Esophagus squamous epithelium (tissue), 5 donors: ENCODE measurements around the gene ICAM3. TPM values are rescaled to one million over a fixed set of nuclear protein-coding genes. Genes with fewer than 3 reads are reported as not detected.

Source experiments
- DNase-seq: peaks from one replicate; lab custom pipeline; 2025; lab: John Stamatoyannopoulos, UW
- H3K27ac ChIP-seq, 4 donors: fragments of 200-600 bp; sonication (generic); one replicate each; pipeline ENCODE4 v1.5.1; 2016 to 2019; ENCODE audit warnings: mild to moderate bottlenecking in 1 of 4
- H3K27me3 ChIP-seq, 4 donors: fragments of 200-600 bp; sonication (generic); 1 replicate in 3 of 4; 2 replicates in 1 of 4; pipeline versions ENCODE4 v1.5.1 to v1.6.0; 2017 to 2021; ENCODE audit warnings: antibody characterized with exemption in 1 of 4
- H3K36me3 ChIP-seq, 3 donors: fragments of 200-600 bp; sonication (generic); one replicate each; pipeline ENCODE4 v1.5.1; 2016 to 2019
- H3K4me1 ChIP-seq, 3 donors: fragments of 200-600 bp; sonication (generic); one replicate each; pipeline ENCODE4 v1.5.1; 2017 to 2019
- H3K4me3 ChIP-seq, 4 donors: fragments of 200-600 bp; sonication (generic); 1 replicate in 3 of 4; 2 replicates in 1 of 4; pipeline ENCODE4 v1.5.1; 2016 to 2019; ENCODE audit warnings: mild to moderate bottlenecking in 2 of 4, moderate library complexity in 1 of 4
- H3K9me3 ChIP-seq, 3 donors: fragments of 200-600 bp; sonication (generic); one replicate each; pipeline ENCODE4 v1.5.1; 2016 to 2019
- CTCF ChIP-seq, 6 experiments: fragments of 450-650 bp in 4 of 6; fragments of 200-600 bp in 2 of 6; sonication (generic) in 2 of 6; IDR thresholded peaks; one replicate each; pipeline ENCODE4 v1.5.1; 2016 to 2019; ENCODE audit warnings: antibody characterized with exemption in 6 of 6, mild to moderate bottlenecking in 4 of 6, moderate library complexity in 4 of 6
- POLR2A ChIP-seq, 4 donors: fragments of 450-650 bp; IDR thresholded peaks; one replicate each; pipeline ENCODE4 v1.6.1; 2017; ENCODE audit warnings: antibody characterized with exemption in 4 of 4, mild to moderate bottlenecking in 4 of 4, moderate library complexity in 3 of 4
- WGBS, 2 donors: methylation state at CpG; one replicate each; pipeline ENCODE4 v1.1.5; 2018; 5-methylcytosine and 5-hydroxymethylcytosine counted together
- intact Hi-C: fragments of 100-400 bp; cut with DNase I; formaldehyde crosslinking; loops from one replicate; pipeline ENCODE4 v1.15.0; 2022
- total RNA-seq, 4 donors: library from RNA; depleted of rRNA; stranded (reverse); fragments of >200 nt; gene quantifications; one replicate each; pipeline ENCODE4 v1.1.0, GENCODE V29; 2016
- donor health status: DM: yes; HTN: yes; CAD: no.

Gene ICAM3
- total RNA-seq, 4 donors from 2014 or later = 4.3 to 22.7 (median 8.0) TPM

- no peak for DNase-seq
- Histone ChIP-seq H3K4me3 (peak overlapping the region in 1 of 4 donors; percentile 32), H3K27ac (peak overlapping the region in 2 of 4 donors; percentile 59 to 69), H3K36me3 (peaks cover 6 to 89% (median 39%) of the 10 kb centered on the region in 3 donors), H3K27me3 (no peaks in the 10 kb centered on the region), H3K9me3 (no peaks in the 10 kb centered on the region), H3K4me1 (peaks cover 0 to 8% (median 0%) of the 10 kb centered on the region in 3 donors)
- intact Hi-C loops = no loop called here
- TF ChIP-seq CTCF (IDR thresholded peaks at IDR 0.05) = no peak
- 79 to 87% methylated on average over 17 to 25 of the region's 63 CpGs for WGBS, 2 donors
These were observed 13.6 kb upstream of the ICAM3 start for GRCh38 chr19:10352764-10353671.

GRCh38 chr19:10346509-10346908 is 7.1 kb upstream of the ICAM3 start:
- no peak for DNase-seq
- peaks cover 0 to 24% (median 4%) of the 10 kb centered on the region in 3 donors for H3K36me3 ChIP-seq
- TF ChIP-seq POLR2A (IDR thresholded peaks at IDR 0.05) = no peak
- no peak for TF ChIP-seq CTCF (IDR thresholded peaks at IDR 0.05)
- H3K4me1 ChIP-seq = no peaks in the 10 kb centered on the region
- intact Hi-C loops = no loop called here
- no peak overlapping the region for H3K27ac ChIP-seq
- no peaks in the 10 kb centered on the region for H3K9me3 ChIP-seq
- H3K27me3 ChIP-seq = no peaks in the 10 kb centered on the region
- 75 to 82% methylated on average over 10 of the region's 10 CpGs for WGBS, 2 donors
- no peak overlapping the region for H3K4me3 ChIP-seq

GRCh38 chr19:10344780-10345179 is 5.4 kb upstream of the ICAM3 start:
- H3K36me3 ChIP-seq = peaks cover 0 to 6% (median 0%) of the 10 kb centered on the region in 3 donors
- TF ChIP-seq POLR2A (IDR thresholded peaks at IDR 0.05) = no peak
- no peak for TF ChIP-seq CTCF (IDR thresholded peaks at IDR 0.05)
- H3K9me3 ChIP-seq = no peaks in the 10 kb centered on the region
- no peak overlapping the region for H3K4me3 ChIP-seq
- intact Hi-C loops = no loop called here
- no peaks in the 10 kb centered on the region for H3K4me1 ChIP-seq
- no peak overlapping the region for H3K27ac ChIP-seq
- 88 to 91% methylated on average over 10 of the region's 10 CpGs for WGBS, 2 donors
- no peak for DNase-seq
- no peaks in the 10 kb centered on the region for H3K27me3 ChIP-seq

- 66 to 72% methylated on average over 2 of the region's 2 CpGs for WGBS, 2 donors
- Histone ChIP-seq H3K4me1 (no peaks in the 10 kb centered on the region), H3K9me3 (no peaks in the 10 kb centered on the region), H3K27ac (no peak overlapping the region), H3K27me3 (no peaks in the 10 kb centered on the region), H3K36me3 (no peaks in the 10 kb centered on the region), H3K4me3 (no peak overlapping the region)
- no peak for TF ChIP-seq CTCF (IDR thresholded peaks at IDR 0.05)
- TF ChIP-seq POLR2A (IDR thresholded peaks at IDR 0.05) = no peak
- no peak for DNase-seq
- intact Hi-C loops = no loop called here
These were observed 4.1 kb upstream of the ICAM3 start for GRCh38 chr19:10343495-10343894.

- no peaks in the 10 kb centered on the region for H3K27me3 ChIP-seq
- no peaks in the 10 kb centered on the region for H3K9me3 ChIP-seq
- TF ChIP-seq CTCF (IDR thresholded peaks at IDR 0.05) (no peak), POLR2A (IDR thresholded peaks at IDR 0.05) (no peak)
- no peak overlapping the region for H3K4me3 ChIP-seq
- H3K4me1 ChIP-seq = peaks cover 0 to 6% (median 3%) of the 10 kb centered on the region in 3 donors
- DNase-seq = no peak
- no peaks in the 10 kb centered on the region for H3K36me3 ChIP-seq
- intact Hi-C loops = no loop called here
- WGBS, 2 donors = 90 to 93% methylated on average over 5 of the region's 5 CpGs
- peak overlapping the region in 1 of 4 donors; percentile 46 for H3K27ac ChIP-seq
These were observed 553 bp upstream of the ICAM3 start for GRCh38 chr19:10339977-10340376.
